ACC112 (cell line): ENCODE data around the gene EGFR.

Source experiments
- H2AFZ ChIP-seq: fragments of 200-600 bp; sonication (generic); one replicate; pipeline ENCODE4 v1.6.0; 2017; ENCODE audit warnings: antibody characterized with exemption, low read length; ENCODE audit not compliant: unreplicated experiment
- H3K27ac ChIP-seq: fragments of 200-600 bp; sonication (generic); 2 replicates; pipeline ENCODE4 v1.5.1; 2014; ENCODE audit warnings: low read depth, mild to moderate bottlenecking, antibody characterized with exemption, low read length, moderate library complexity
- H3K27me3 ChIP-seq: fragments of 200-600 bp; sonication (generic); 2 replicates; pipeline ENCODE4 v1.6.1; 2014; ENCODE audit warnings: mild to moderate bottlenecking, antibody characterized with exemption, low read length, moderate library complexity, mixed read lengths; ENCODE audit not compliant: insufficient read depth
- H3K36me3 ChIP-seq: fragments of 200-600 bp; sonication (generic); 2 replicates; pipeline ENCODE4 v1.6.1; 2016; ENCODE audit warnings: mild to moderate bottlenecking, antibody characterized with exemption, low read length, moderate library complexity, mixed read lengths; ENCODE audit not compliant: insufficient read depth
- H3K4me1 ChIP-seq: fragments of 200-600 bp; sonication (generic); one replicate; pipeline ENCODE4 v1.6.1; 2016; ENCODE audit warnings: low read length, mixed read lengths; ENCODE audit not compliant: insufficient read depth, unreplicated experiment, control insufficient read depth
- H3K4me3 ChIP-seq: fragments of 200-600 bp; sonication (generic); 2 replicates; pipeline ENCODE4 v1.5.1; 2014; ENCODE audit warnings: mild to moderate bottlenecking, low read depth, low read length
- H3K79me2 ChIP-seq: fragments of 200-600 bp; sonication (generic); one replicate; pipeline ENCODE4 v1.6.0; 2016; ENCODE audit warnings: low read length; ENCODE audit not compliant: control insufficient read depth, unreplicated experiment, insufficient read depth

The EGFR gene

DNA sequence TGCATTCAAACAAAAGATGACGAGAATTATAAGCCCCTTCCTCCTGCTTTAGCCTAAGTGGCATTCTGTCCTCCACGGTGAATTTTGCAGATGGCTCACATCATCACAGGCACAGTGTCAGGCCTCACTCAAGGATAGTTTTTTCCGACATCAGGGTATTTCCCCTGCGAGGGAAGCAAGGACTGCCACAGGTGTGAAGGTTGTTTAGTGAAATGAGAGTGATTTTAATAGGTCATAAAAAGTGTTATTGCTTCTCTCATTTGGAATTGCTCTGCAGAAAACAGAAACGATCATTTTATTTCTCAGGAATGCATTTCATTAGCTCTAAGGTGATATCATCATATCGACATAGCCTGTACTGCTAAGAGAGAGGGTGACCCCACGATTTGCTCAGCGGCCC lies 217.7 kb downstream of the EGFR start:
- Histone ChIP-seq H3K4me1 (no peaks in the 10 kb centered on the region), H3K36me3 (no peaks in the 10 kb centered on the region), H2AFZ (no peak overlapping the region), H3K27me3 (peaks cover 32% of the 10 kb centered on the region), H3K27ac (no peak overlapping the region), H3K79me2 (no peaks in the 10 kb centered on the region), H3K4me3 (no peak overlapping the region)

DNA sequence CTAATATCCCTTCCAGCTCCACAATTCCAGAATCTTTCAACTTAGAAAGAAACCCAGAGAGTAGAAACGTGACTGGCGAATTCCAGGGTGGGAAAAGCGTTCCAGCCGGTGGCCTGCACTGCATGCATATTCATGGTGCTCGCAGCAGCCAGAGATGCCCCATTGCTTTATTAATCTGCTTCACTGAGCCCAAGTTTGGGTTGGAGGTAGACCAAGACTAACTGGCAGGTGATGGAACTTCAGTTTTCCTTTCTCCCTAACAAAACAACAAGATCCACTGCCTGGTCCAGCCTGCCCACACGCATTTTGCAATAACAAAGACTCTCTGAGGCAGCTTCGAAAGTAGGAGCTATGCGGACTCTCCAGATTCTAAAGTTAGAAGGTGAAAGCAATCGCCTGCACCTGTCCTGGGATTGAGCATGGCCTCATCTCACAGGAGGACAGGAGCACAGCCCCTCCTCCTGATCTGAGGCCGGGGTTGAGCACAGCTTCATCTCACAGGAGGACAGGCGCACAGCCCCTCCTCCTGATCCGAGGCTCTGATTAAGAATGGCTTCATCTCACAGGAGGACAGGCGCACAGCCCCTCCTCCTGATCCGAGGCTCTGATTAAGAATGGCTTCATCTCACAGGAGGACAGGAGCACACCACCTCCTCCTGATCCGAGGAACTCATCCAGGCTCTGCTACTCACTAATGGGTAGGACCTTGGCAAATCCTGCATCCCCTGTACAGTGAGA lies 218.5 kb downstream of the EGFR start:
- no peaks in the 10 kb centered on the region for H3K79me2 ChIP-seq
- no peaks in the 10 kb centered on the region for H3K4me1 ChIP-seq
- H3K27ac ChIP-seq, result no peak overlapping the region
- no peak overlapping the region for H2AFZ ChIP-seq
- H3K36me3 ChIP-seq, result no peaks in the 10 kb centered on the region
- H3K27me3 ChIP-seq, result peaks cover 29% of the 10 kb centered on the region
- no peak overlapping the region for H3K4me3 ChIP-seq

DNA sequence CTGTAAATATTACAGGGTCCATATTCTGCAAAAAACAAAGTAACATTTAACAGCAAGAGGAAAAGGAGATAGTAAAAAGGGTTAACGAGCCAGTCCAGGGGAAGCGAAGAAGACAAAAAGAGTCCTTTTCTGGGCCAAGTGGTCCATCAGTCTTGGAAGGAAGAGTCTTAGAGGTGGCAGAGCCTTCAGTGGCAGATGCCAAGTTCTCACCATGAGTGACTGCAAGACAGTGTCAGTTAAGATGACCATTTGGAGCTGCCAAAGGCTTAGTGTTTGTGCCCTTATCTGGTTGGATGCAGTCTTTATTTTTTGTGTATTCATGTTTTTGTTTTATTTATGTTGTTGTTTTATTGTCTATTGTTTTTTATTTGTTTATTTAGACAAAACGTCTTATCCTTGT lies 220.6 kb downstream of the EGFR start:
- Histone ChIP-seq H3K36me3 (no peaks in the 10 kb centered on the region), H3K79me2 (no peaks in the 10 kb centered on the region), H2AFZ (no peak overlapping the region), H3K4me1 (no peaks in the 10 kb centered on the region), H3K27ac (no peak overlapping the region), H3K4me3 (no peak overlapping the region), H3K27me3 (peaks cover 25% of the 10 kb centered on the region)

DNA sequence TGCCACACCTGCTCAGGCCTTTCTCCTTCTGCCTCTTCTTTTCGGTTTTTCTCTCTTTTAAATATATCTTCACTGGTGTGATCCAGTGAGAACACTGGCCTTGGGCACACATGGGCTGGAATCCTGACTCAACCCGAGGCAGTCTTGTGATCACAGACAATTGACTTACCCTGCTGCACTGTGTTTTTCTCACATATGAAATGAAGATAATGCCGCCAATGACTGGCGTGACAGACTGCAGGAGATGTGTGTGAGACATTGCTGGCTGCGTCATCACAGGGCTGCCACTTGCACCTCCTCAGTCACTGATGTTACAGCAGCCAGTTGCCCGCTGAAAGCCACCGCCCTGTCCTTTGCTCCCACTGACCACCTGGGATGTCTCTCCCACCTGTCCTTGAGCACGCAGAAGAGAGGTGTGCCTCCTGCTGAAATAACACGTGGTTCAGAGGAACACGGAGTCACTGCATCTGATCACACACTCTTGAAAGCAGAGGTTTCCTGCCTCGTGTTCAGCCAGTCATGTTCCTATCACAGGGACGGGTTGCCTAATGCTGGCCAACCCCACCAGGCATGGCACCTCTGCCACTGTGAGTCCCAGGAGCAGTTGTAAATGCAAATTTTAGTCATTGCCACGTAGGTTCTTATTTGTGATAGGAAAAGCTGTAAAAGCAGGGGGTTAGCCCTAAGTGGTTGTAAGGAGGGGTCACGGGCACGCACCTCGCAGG lies 221.8 kb downstream of the EGFR start:
- no peak overlapping the region for H3K27ac ChIP-seq
- H3K27me3 ChIP-seq, result peaks cover 25% of the 10 kb centered on the region
- H3K4me1 ChIP-seq, result peaks cover 6% of the 10 kb centered on the region
- no peak overlapping the region for H3K4me3 ChIP-seq
- no peak overlapping the region for H2AFZ ChIP-seq
- no peaks in the 10 kb centered on the region for H3K36me3 ChIP-seq
- no peaks in the 10 kb centered on the region for H3K79me2 ChIP-seq

DNA sequence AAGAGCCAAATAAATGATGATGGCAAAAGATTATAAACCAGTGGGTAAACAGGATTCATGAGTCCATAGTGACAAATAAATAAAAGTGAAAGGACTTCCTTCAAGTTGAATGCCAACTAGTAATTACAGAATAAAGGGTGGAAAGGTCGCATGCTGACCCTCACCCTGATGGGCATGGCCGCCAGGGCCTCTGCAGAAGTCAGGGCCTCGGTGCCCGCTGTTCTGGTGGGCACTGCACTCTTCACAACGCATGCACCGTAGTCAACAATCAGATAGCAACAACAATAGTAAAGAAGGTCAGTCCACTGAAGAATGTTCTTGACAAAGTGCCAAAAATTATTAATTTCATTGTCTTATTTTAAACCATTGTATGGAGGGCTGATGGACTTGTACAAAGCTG lies 223.1 kb downstream of the EGFR start:
- no peaks in the 10 kb centered on the region for H3K36me3 ChIP-seq
- peaks cover 12% of the 10 kb centered on the region for H3K27me3 ChIP-seq
- H3K79me2 ChIP-seq, result no peaks in the 10 kb centered on the region
- peaks cover 11% of the 10 kb centered on the region for H3K4me1 ChIP-seq
- no peak overlapping the region for H2AFZ ChIP-seq
- no peak overlapping the region for H3K4me3 ChIP-seq
- no peak overlapping the region for H3K27ac ChIP-seq

DNA sequence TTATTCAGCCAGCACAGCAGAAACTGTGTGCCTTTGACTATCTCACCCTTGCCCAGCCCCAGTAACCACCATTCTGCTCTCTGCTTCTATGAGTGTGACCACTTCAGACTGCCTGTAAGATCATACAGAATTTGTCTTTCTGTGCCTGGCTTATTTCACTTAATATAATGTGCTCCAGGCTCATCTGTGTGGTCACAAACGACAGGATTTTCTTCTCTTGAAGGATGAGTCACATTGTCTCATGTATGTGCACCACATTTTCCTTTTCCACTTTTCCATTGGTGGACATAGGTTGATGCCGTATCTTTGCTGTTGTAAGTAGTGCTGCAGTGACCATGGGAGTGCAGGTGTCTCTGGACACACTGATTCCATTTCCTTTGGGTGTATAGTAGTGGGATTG lies 223.8 kb downstream of the EGFR start:
- Histone ChIP-seq H3K79me2 (no peaks in the 10 kb centered on the region), H3K27ac (no peak overlapping the region), H3K27me3 (peaks cover 9% of the 10 kb centered on the region), H3K4me1 (peaks cover 16% of the 10 kb centered on the region), H3K4me3 (no peak overlapping the region), H3K36me3 (no peaks in the 10 kb centered on the region), H2AFZ (no peak overlapping the region)

DNA sequence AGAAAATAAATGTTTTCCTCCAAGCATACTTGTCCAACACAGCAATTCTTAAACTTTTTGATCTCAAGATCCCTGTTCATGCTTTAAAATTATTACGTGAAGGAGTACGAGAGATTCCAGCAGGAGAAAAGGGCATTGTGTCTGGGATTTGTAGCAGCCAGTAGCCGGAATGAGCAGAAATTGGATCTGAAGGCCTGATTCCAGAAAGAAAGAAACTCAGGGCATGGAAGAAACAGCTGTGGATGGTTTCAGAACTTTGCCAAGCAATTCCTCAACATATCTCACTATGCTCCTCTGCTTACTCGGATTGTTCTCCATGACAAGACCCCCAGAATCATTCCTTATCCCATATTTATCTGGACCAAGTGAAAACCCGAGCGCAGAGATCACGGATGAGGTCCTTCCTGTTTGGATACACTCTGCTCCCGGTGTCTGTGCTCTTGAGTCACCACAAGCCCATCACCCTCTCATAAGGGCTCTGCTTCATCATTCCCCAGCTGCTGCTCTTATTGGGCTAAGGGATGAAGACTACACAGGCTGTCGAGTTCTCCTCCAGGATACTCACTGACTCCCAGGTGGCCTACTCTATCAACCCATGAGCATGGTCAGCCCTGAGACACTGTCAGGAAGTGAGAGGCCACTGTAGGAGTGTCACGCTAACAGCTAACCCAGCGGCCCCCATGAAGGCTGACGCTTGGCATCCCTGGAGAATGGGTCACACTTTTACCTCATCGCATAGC lies 225.4 kb downstream of the EGFR start:
- Histone ChIP-seq H3K36me3 (no peaks in the 10 kb centered on the region), H3K4me3 (no peak overlapping the region), H2AFZ (no peak overlapping the region)

DNA sequence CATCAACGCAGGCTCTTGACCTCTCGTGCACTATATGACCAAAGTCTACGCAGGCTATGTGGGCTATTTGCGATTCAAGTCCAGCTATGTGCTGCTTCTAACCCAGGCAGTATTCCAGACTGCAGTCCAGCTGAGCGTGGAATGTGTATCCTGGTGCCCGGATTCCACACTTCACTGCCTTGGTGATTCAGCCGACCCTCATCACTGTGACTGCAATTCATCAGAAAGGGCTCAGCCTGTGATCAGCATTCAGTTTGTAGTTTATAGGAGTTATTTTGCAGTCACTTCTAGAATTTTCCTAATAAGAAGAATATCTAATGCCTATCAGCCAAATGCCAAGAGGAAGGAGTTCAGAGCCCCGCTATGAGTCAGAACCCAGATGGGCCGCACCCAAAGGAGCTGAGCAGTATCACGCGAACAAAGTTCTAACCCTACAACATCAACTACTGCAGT lies 226.5 kb downstream of the EGFR start:
- H3K4me1 ChIP-seq, result peaks cover 19% of the 10 kb centered on the region
- H2AFZ ChIP-seq, result no peak overlapping the region
- no peaks in the 10 kb centered on the region for H3K79me2 ChIP-seq
- no peaks in the 10 kb centered on the region for H3K27me3 ChIP-seq
- no peak overlapping the region for H3K4me3 ChIP-seq
- no peaks in the 10 kb centered on the region for H3K36me3 ChIP-seq
- H3K27ac ChIP-seq, result no peak overlapping the region

More for the DNA sequence above, 225.4 kb downstream of the EGFR start:
- peaks cover 19% of the 10 kb centered on the region for H3K4me1 ChIP-seq
- H3K27ac ChIP-seq, result no peak overlapping the region
- 0 out of 2 replicates have a peak, but pooled peaks cover under 1% of the 10 kb centered on the region for H3K27me3 ChIP-seq
- H3K79me2 ChIP-seq, result no peaks in the 10 kb centered on the region

DNA sequence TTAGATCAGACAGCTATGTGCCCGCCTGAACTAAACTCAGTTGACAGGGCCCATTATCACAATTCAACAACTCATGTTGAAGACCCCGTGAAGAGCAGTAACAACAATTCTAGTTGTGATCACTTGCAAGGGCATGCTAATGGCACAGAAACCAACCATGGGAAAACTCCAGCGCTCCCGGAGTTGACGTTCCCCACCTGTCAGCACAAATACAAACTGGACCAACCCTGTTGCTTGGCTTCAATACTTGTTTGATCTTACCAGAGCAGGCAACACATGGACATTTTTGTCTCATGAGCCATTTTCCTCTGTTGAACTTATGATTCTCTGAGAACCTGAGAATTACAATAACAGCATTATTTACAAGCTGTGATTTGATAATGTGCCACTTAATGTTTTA lies 227.4 kb downstream of the EGFR start:
- Histone ChIP-seq H3K27me3 (no peaks in the 10 kb centered on the region), H3K79me2 (no peaks in the 10 kb centered on the region), H3K36me3 (no peaks in the 10 kb centered on the region), H3K4me3 (no peak overlapping the region), H3K4me1 (peaks cover 19% of the 10 kb centered on the region), H2AFZ (no peak overlapping the region), H3K27ac (no peak overlapping the region)

DNA sequence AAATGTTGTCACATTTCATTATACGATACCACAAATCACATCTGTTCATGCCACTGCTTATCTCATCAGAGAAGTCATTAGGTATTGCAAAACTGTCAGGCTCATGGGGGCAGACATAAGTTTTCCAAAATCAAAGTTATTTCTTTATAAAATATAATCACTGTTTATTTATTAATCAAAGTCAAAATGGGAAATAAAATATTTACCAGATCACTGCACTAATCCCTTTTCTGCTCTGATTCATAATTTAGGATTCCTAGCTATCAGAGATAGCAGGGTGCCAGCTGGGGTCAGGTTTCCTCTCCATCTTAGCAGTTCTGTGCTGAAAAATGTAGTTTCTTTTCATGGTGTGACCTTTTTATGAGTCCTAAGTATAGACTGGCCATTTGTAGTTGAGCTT lies 228.6 kb downstream of the EGFR start:
- Histone ChIP-seq H2AFZ (peak overlapping the region; percentile 2), H3K27me3 (no peaks in the 10 kb centered on the region), H3K36me3 (no peaks in the 10 kb centered on the region), H3K4me1 (peaks cover 19% of the 10 kb centered on the region), H3K27ac (no peak overlapping the region), H3K4me3 (no peak overlapping the region), H3K79me2 (no peaks in the 10 kb centered on the region)
